MM.1S (cell line): Measurements from ENCODE around the gene CACNA1C.

Experiments
- DNase-seq: peaks from one replicate; pipeline ENCODE4 v3.0.0-alpha.2; 2015
- H2AFZ ChIP-seq: fragments of 300-600 bp; sonication (generic); 2 replicates; pipeline ENCODE4 v1.6.0; 2016; ENCODE audit warnings: antibody characterized with exemption, low read length
- H3F3A ChIP-seq: fragments of 300-600 bp; sonication (generic); 2 replicates; pipeline ENCODE4 v1.6.1; 2016; ENCODE audit warnings: mild to moderate bottlenecking, antibody characterized with exemption, low read length, moderate library complexity, mixed read lengths; ENCODE audit not compliant: insufficient read depth
- H3K27ac ChIP-seq: fragments of 300-600 bp; sonication (generic); 2 replicates; pipeline ENCODE4 v1.5.1; 2016; ENCODE audit warnings: mild to moderate bottlenecking, low read length
- H3K27me3 ChIP-seq: fragments of 300-600 bp; sonication (generic); replicated peaks from 2 replicates; pipeline ENCODE4 v1.6.0; 2016; ENCODE audit warnings: low read length; ENCODE audit not compliant: insufficient read depth
- H3K36me3 ChIP-seq: fragments of 300-600 bp; sonication (generic); replicated peaks from 2 replicates; pipeline ENCODE4 v1.6.1; 2016; ENCODE audit warnings: mild to moderate bottlenecking, low read length, mixed read lengths; ENCODE audit not compliant: insufficient read depth
- H3K4me1 ChIP-seq: fragments of 300-600 bp; sonication (generic); 2 replicates; pipeline ENCODE4 v1.6.1; 2016; ENCODE audit warnings: low read length, mixed read lengths
- H3K4me2 ChIP-seq: fragments of 300-600 bp; sonication (generic); 2 replicates; pipeline ENCODE4 v1.6.0; 2016; ENCODE audit warnings: low read depth, low read length
- H3K4me3 ChIP-seq: fragments of 300-600 bp; sonication (generic); 2 replicates; pipeline ENCODE4 v1.5.1; 2016; ENCODE audit warnings: low read length, mixed read lengths
- H3K79me2 ChIP-seq: fragments of 300-600 bp; sonication (generic); 2 replicates; pipeline ENCODE4 v1.6.1; 2016; ENCODE audit warnings: mixed run types, low read length, mixed read lengths
- H3K9ac ChIP-seq: fragments of 300-600 bp; sonication (generic); 2 replicates; pipeline ENCODE4 v1.6.1; 2016; ENCODE audit warnings: low read length, mixed read lengths
- H3K9me2 ChIP-seq: fragments of 300-600 bp; sonication (generic); replicated peaks from 2 replicates; pipeline ENCODE4 v1.6.1; 2016; ENCODE audit warnings: mild to moderate bottlenecking, low read length, mixed read lengths; ENCODE audit not compliant: insufficient read depth
- H3K9me3 ChIP-seq: fragments of 300-600 bp; sonication (generic); replicated peaks from 2 replicates; pipeline ENCODE4 v1.6.1; 2016; ENCODE audit warnings: mild to moderate bottlenecking, low read length, mixed read lengths; ENCODE audit not compliant: insufficient read depth
- H4K20me1 ChIP-seq: fragments of 300-600 bp; sonication (generic); 2 replicates; pipeline ENCODE4 v1.6.1; 2016; ENCODE audit warnings: mild to moderate bottlenecking, low read length, moderate library complexity, mixed read lengths; ENCODE audit not compliant: insufficient read depth
- CTCF ChIP-seq: fragments of 300-600 bp; sonication (generic); IDR thresholded peaks from 2 replicates; pipeline ENCODE4 v1.5.1; 2016; ENCODE audit warnings: antibody characterized with exemption, low read length, mixed read lengths
- EZH2 ChIP-seq: fragments of 300-600 bp; sonication (generic); optimal IDR thresholded peaks from 2 replicates; pipeline ENCODE3; 2017; ENCODE audit warnings: low read depth, mild to moderate bottlenecking, antibody characterized with exemption, low read length, mixed read lengths
- EZH2phosphoT487 ChIP-seq: fragments of 300-600 bp; sonication (generic); IDR thresholded peaks from 2 replicates; pipeline ENCODE4 v1.6.1; 2018; ENCODE audit warnings: antibody characterized with exemption, low read length

Gene CACNA1C

GRCh38 chr12:2553388-2554126 lies 500.8 kb downstream of the CACNA1C start:
- DNase-seq, result no peak
- no peak overlapping the region for H3K27ac ChIP-seq
- H3K79me2 ChIP-seq, result no peaks in the 10 kb centered on the region
- H3K9ac ChIP-seq, result no peak overlapping the region
- no peak overlapping the region for H3K4me3 ChIP-seq
- H3K9me2 ChIP-seq, result no peaks in the 10 kb centered on the region
- H3K4me2 ChIP-seq, result no peak overlapping the region
- H3K4me1 ChIP-seq, result no peaks in the 10 kb centered on the region
- no peaks in the 10 kb centered on the region for H4K20me1 ChIP-seq
- H3K27me3 ChIP-seq, result no peaks in the 10 kb centered on the region
- no peak for TF ChIP-seq EZH2phosphoT487
- TF ChIP-seq CTCF, result no peak
- no peak for TF ChIP-seq EZH2
- no peak overlapping the region for H2AFZ ChIP-seq
- H3K9me3 ChIP-seq, result no peaks in the 10 kb centered on the region
- no peaks in the 10 kb centered on the region for H3K36me3 ChIP-seq
- H3F3A ChIP-seq, result no peaks in the 10 kb centered on the region

GRCh38 chr12:2555487-2556082 lies 502.8 kb downstream of the CACNA1C start:
- no peak overlapping the region for H3K27ac ChIP-seq

GRCh38 chr12:2557597-2557996 lies 504.8 kb downstream of the CACNA1C start:
- Histone ChIP-seq H3K4me2 (no peak overlapping the region), H3K4me1 (no peaks in the 10 kb centered on the region), H3K27ac (no peak overlapping the region), H2AFZ (no peak overlapping the region), H3K9me3 (no peaks in the 10 kb centered on the region), H3K79me2 (no peaks in the 10 kb centered on the region), H3K36me3 (no peaks in the 10 kb centered on the region), H3K4me3 (no peak overlapping the region), H3K27me3 (no peaks in the 10 kb centered on the region), H3K9me2 (no peaks in the 10 kb centered on the region), H4K20me1 (no peaks in the 10 kb centered on the region), H3K9ac (no peak overlapping the region), H3F3A (no peaks in the 10 kb centered on the region)
- TF ChIP-seq EZH2 (no peak), CTCF (no peak), EZH2phosphoT487 (no peak)
- DNase-seq, result no peak

More at GRCh38 chr12:2555487-2556082, 502.8 kb downstream of the CACNA1C start:
- H3F3A ChIP-seq, result no peaks in the 10 kb centered on the region
- no peaks in the 10 kb centered on the region for H3K9me3 ChIP-seq
- H2AFZ ChIP-seq, result no peak overlapping the region
- no peaks in the 10 kb centered on the region for H3K9me2 ChIP-seq
- H3K4me1 ChIP-seq, result no peaks in the 10 kb centered on the region
- DNase-seq, result no peak
- H3K4me3 ChIP-seq, result no peak overlapping the region
- no peaks in the 10 kb centered on the region for H3K79me2 ChIP-seq
- TF ChIP-seq CTCF (no peak), EZH2 (no peak), EZH2phosphoT487 (no peak)
- no peak overlapping the region for H3K9ac ChIP-seq
- no peaks in the 10 kb centered on the region for H3K36me3 ChIP-seq
- no peaks in the 10 kb centered on the region for H3K27me3 ChIP-seq
- H4K20me1 ChIP-seq, result no peaks in the 10 kb centered on the region
- H3K4me2 ChIP-seq, result no peak overlapping the region
